H9 (cell line): Measurements from ENCODE around the gene HIPK3. TPM values are rescaled to one million over a fixed set of nuclear protein-coding genes. Genes with fewer than 3 reads are reported as not detected.

ENCODE experiments used
- DNase-seq: peaks from one replicate; pipeline ENCODE4 v3.0.0-alpha.2; 2017
- H2AFZ ChIP-seq: one replicate; pipeline ENCODE4 v1.6.1; 2013; ENCODE audit warnings: mild to moderate bottlenecking, low read length, control low read depth, moderate library complexity
- H2AK5ac ChIP-seq: 2 replicates; pipeline ENCODE4 v1.6.1; 2013; ENCODE audit warnings: low read length, control low read depth, mixed read lengths; ENCODE audit not compliant: insufficient read length
- H2BK120ac ChIP-seq: one replicate; pipeline ENCODE4 v1.6.1; 2013; ENCODE audit warnings: low read depth, mild to moderate bottlenecking, low read length, control low read depth, inconsistent platforms; ENCODE audit not compliant: poor library complexity, severe bottlenecking
- H2BK12ac ChIP-seq: 2 replicates; pipeline ENCODE4 v1.6.1; 2013; ENCODE audit warnings: low read length, control low read depth, mixed read lengths, low read depth; ENCODE audit not compliant: insufficient read length
- H2BK15ac ChIP-seq: 2 replicates; pipeline ENCODE4 v1.6.1; 2013; ENCODE audit warnings: low read depth, low read length, control low read depth
- H2BK20ac ChIP-seq: one replicate; pipeline ENCODE4 v1.6.1; 2013; ENCODE audit warnings: low read depth, mild to moderate bottlenecking, low read length, control low read depth, inconsistent platforms; ENCODE audit not compliant: poor library complexity, severe bottlenecking
- H2BK5ac ChIP-seq: 2 replicates; pipeline ENCODE4 v1.6.1; 2013; ENCODE audit warnings: low read length, control low read depth, mixed read lengths; ENCODE audit not compliant: insufficient read length
- H3K14ac ChIP-seq: 2 replicates; pipeline ENCODE4 v1.6.1; 2013; ENCODE audit warnings: low read length, control low read depth; ENCODE audit not compliant: insufficient read depth
- H3K18ac ChIP-seq: 2 replicates; pipeline ENCODE4 v1.6.1; 2013; ENCODE audit warnings: low read depth, mild to moderate bottlenecking, mixed read lengths, low read length, control low read depth; ENCODE audit not compliant: insufficient read length
- H3K23ac ChIP-seq: 2 replicates; pipeline ENCODE4 v1.6.1; 2013; ENCODE audit warnings: low read length, control low read depth, mixed read lengths, low read depth; ENCODE audit not compliant: insufficient read length
- H3K23me2 ChIP-seq: 2 replicates; pipeline ENCODE4 v1.6.1; 2013; ENCODE audit warnings: low read depth, mild to moderate bottlenecking, mixed read lengths, low read length, control low read depth; ENCODE audit not compliant: insufficient read length, poor library complexity, severe bottlenecking
- H3K27ac ChIP-seq: 2 replicates; pipeline ENCODE4 v1.5.1; 2013; ENCODE audit warnings: low read length, control low read depth, mixed read lengths, low read depth; ENCODE audit not compliant: insufficient read length
- H3K27me3 ChIP-seq: 2 replicates; pipeline ENCODE4 v1.6.1; 2013; ENCODE audit warnings: low read length, control low read depth, inconsistent platforms; ENCODE audit not compliant: insufficient read depth
- H3K4ac ChIP-seq: 2 replicates; pipeline ENCODE4 v1.6.1; 2013; ENCODE audit warnings: low read depth, mild to moderate bottlenecking, control low read depth, inconsistent platforms, low read length, moderate library complexity
- H3K4me1 ChIP-seq: 2 replicates; pipeline ENCODE4 v1.6.1; 2013; ENCODE audit warnings: low read length, control low read depth, inconsistent platforms; ENCODE audit not compliant: insufficient read depth
- H3K4me2 ChIP-seq: 2 replicates; pipeline ENCODE4 v1.6.1; 2013; ENCODE audit warnings: low read length, control low read depth, mixed read lengths; ENCODE audit not compliant: insufficient read length, insufficient read depth
- H3K56ac ChIP-seq: 2 replicates; pipeline ENCODE4 v1.6.1; 2013; ENCODE audit warnings: low read depth, mild to moderate bottlenecking, mixed read lengths, low read length, control low read depth; ENCODE audit not compliant: insufficient read length
- H3K79me1 ChIP-seq: 2 replicates; pipeline ENCODE4 v1.6.1; 2013; ENCODE audit warnings: low read depth, mild to moderate bottlenecking, moderate library complexity, low read length, control low read depth, inconsistent platforms; ENCODE audit not compliant: insufficient read depth, poor library complexity, severe bottlenecking
- H3K79me2 ChIP-seq: 2 replicates; pipeline ENCODE4 v1.6.1; 2013; ENCODE audit warnings: low read length, control low read depth, inconsistent platforms; ENCODE audit not compliant: insufficient read depth
- H3K9ac ChIP-seq: 2 replicates; pipeline ENCODE4 v1.6.1; 2013; ENCODE audit warnings: low read length, control low read depth, mixed read lengths; ENCODE audit not compliant: insufficient read length; ENCODE audit errors: extremely low read depth
- H3K9me3 ChIP-seq: one replicate; pipeline ENCODE4 v1.6.1; 2013; ENCODE audit warnings: low read depth, low read length, inconsistent platforms; ENCODE audit not compliant: control insufficient read depth
- H3T11ph ChIP-seq: one replicate; pipeline ENCODE4 v1.6.1; 2013; ENCODE audit warnings: mild to moderate bottlenecking, low read length, control low read depth, inconsistent platforms
- H4K20me1 ChIP-seq: one replicate; pipeline ENCODE4 v1.6.1; 2013; ENCODE audit not compliant: control insufficient read depth, insufficient read length, insufficient read depth
- H4K5ac ChIP-seq: 2 replicates; pipeline ENCODE4 v1.6.1; 2013; ENCODE audit warnings: low read depth, mild to moderate bottlenecking, mixed read lengths, low read length, control low read depth; ENCODE audit not compliant: insufficient read length
- H4K8ac ChIP-seq: replicated peaks from 2 replicates; pipeline ENCODE4 v1.6.1; 2013; ENCODE audit warnings: low read length, control low read depth, mixed read lengths, low read depth; ENCODE audit not compliant: insufficient read length
- H4K91ac ChIP-seq: 2 replicates; pipeline ENCODE4 v1.6.1; 2013; ENCODE audit warnings: low read depth, mild to moderate bottlenecking, moderate library complexity, mixed read lengths, low read length, control low read depth; ENCODE audit not compliant: insufficient read length
- H3K27ac Mint-ChIP-seq, 3 experiments: 2 replicates in 2 of 3; 3 replicates in 1 of 3; pipeline ENCODE4 v1.8.0; 2020 to 2021; ENCODE audit warnings: mixed read lengths in 3 of 3, mild to moderate bottlenecking in 1 of 3, moderate library complexity in 1 of 3
- H3K27me3 Mint-ChIP-seq: 2 replicates; pipeline ENCODE4 v1.8.0; 2021; ENCODE audit warnings: low read depth, mild to moderate bottlenecking, moderate library complexity, mixed read lengths
- H3K36me3 Mint-ChIP-seq, 3 experiments: 2 replicates in 2 of 3; 3 replicates in 1 of 3; pipeline ENCODE4 v1.8.0; 2020 to 2021; ENCODE audit warnings: low read depth in 3 of 3, mixed read lengths in 3 of 3; ENCODE audit not compliant: insufficient read depth in 1 of 3
- H3K4me1 Mint-ChIP-seq, 2 experiments: 2 replicates each; pipeline ENCODE4 v1.8.0; 2020; ENCODE audit warnings: mixed read lengths in 2 of 2
- H3K4me3 Mint-ChIP-seq, 2 experiments: 2 replicates in 1 of 2; 3 replicates in 1 of 2; pipeline ENCODE4 v1.8.0; 2020 to 2021; ENCODE audit warnings: mild to moderate bottlenecking in 2 of 2, mixed read lengths in 2 of 2, moderate library complexity in 1 of 2
- H3K9me3 Mint-ChIP-seq, 2 experiments: 2 replicates in 1 of 2; 3 replicates in 1 of 2; pipeline ENCODE4 v1.8.0; 2020; ENCODE audit warnings: mild to moderate bottlenecking in 2 of 2, mixed read lengths in 2 of 2, moderate library complexity in 1 of 2
- WGBS: extraction: QIAGEN DNeasy Blood & Tissue Kit; methylation state at CpG from one replicate; pipeline ENCODE4 v1.1.7; 2013; ENCODE audit warnings: missing lambda C conversion rate, low lambda C conversion rate, mixed read lengths; ENCODE audit not compliant: insufficient read length; ENCODE audit errors: extremely low coverage; 5-methylcytosine and 5-hydroxymethylcytosine counted together
- total RNA-seq: library from RNA; stranded (reverse); gene quantifications from 2 replicates; pipeline ENCODE4 v1.2.1, GENCODE V29; 2021
- TF ChIP-seq, protein P1 (sequence below): fragments of 200-600 bp; sonication (generic); conservative IDR thresholded peaks from 3 replicates; pipeline ENCODE4 v1.8.0; 2021; ENCODE audit warnings: antibody characterized with exemption, mild to moderate bottlenecking

Gene HIPK3
- total RNA-seq, 1 experiment from 2014 or later, result 23.4 TPM

DNA sequence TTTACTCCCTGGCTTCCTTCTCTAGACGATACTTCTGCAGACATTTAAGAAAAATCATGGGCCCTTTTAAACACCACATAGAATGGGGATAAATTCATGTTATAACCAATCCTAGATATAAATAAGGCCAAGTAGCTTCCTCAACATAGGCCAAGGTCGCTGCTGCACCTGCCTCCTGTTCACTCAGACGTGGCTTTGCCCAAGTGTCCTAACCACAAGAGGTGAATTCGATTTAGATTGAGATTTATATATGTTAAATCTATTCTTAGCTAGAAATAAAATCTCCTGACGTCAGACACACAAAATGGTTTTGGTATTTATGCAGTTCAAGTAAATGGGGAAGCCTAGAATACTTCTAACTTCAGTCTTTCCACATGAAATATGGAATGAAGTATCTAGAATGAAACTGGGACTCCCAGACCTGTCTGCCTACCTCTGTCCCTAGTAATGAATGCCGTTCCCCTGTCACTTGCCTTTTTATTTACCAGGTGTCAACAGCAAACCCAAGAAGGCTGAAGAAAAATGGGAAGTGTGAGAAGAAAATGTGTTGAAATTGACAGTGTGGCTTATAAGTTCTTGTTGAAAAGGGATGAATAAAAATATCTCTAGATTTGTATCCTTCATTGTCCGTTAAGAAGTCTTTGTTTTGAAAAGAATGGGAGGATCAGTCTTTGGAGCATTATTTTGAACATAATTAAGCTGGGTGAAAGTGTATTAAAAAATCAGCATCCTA lies 131.8 kb downstream of the HIPK3 start:
- Histone ChIP-seq H4K20me1 (no peaks in the 10 kb centered on the region), H3T11ph (no peak overlapping the region), H3K9ac (no peak overlapping the region), H4K91ac (no peak overlapping the region), H2BK5ac (no peak overlapping the region), H4K5ac (no peak overlapping the region), H2BK120ac (no peak overlapping the region), H3K27ac (no peak overlapping the region), H3K4me2 (no peak overlapping the region), H4K8ac (no peak overlapping the region), H2AFZ (no peak overlapping the region), H3K4me1 (no peaks in the 10 kb centered on the region), H3K18ac (no peak overlapping the region), H3K14ac (no peak overlapping the region), H3K79me1 (no peaks in the 10 kb centered on the region), H3K23ac (no peak overlapping the region), H2AK5ac (no peak overlapping the region), H3K79me2 (no peaks in the 10 kb centered on the region), H3K9me3 (no peaks in the 10 kb centered on the region), H3K23me2 (no peaks in the 10 kb centered on the region), H3K27me3 (no peaks in the 10 kb centered on the region), H2BK15ac (no peak overlapping the region), H3K4ac (no peak overlapping the region), H3K56ac (no peak overlapping the region), H2BK12ac (no peak overlapping the region), H2BK20ac (no peak overlapping the region)
- Mint-ChIP-seq H3K4me3 (no peak overlapping the region), H3K27ac (no peak overlapping the region), H3K9me3 (peaks cover 11 to 12% of the 10 kb centered on the region in 2 experiments; a peak in 4 of 5 replicates), H3K4me1 (peaks cover 3 to 5% of the 10 kb centered on the region in 2 experiments), H3K27me3 (no peaks in the 10 kb centered on the region), H3K36me3 (peaks cover 0 to 8% (median 0%) of the 10 kb centered on the region in 3 experiments; a peak in 1 of 7 replicates)
- no peak for DNase-seq
- TF ChIP-seq, protein P1, sequence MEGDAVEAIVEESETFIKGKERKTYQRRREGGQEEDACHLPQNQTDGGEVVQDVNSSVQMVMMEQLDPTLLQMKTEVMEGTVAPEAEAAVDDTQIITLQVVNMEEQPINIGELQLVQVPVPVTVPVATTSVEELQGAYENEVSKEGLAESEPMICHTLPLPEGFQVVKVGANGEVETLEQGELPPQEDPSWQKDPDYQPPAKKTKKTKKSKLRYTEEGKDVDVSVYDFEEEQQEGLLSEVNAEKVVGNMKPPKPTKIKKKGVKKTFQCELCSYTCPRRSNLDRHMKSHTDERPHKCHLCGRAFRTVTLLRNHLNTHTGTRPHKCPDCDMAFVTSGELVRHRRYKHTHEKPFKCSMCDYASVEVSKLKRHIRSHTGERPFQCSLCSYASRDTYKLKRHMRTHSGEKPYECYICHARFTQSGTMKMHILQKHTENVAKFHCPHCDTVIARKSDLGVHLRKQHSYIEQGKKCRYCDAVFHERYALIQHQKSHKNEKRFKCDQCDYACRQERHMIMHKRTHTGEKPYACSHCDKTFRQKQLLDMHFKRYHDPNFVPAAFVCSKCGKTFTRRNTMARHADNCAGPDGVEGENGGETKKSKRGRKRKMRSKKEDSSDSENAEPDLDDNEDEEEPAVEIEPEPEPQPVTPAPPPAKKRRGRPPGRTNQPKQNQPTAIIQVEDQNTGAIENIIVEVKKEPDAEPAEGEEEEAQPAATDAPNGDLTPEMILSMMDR, result no peak
- no CpG with 5 or more reads among the region's 7 CpGs for WGBS
